Stimulated activated CD4-positive, alpha-beta T cell treated with anti-CD3 and anti-CD28 coated beads, Interleukin-1b, Interleukin-23, amount 100 ng/mL, for 4 hours (primary cell): ENCODE results near the gene GSTM3.
"Not testable (repeated sequence)": the region's sequence is repeated elsewhere in the genome, so short reads cannot be mapped to it uniquely, and the experiment has no call there.

Experiments
- DNase-seq, 2 donors: peaks; one replicate each; pipeline ENCODE4 v3.0.0-alpha.2; 2020; ENCODE audit warnings: low read depth in 2 of 2

Gene GSTM3

DNA sequence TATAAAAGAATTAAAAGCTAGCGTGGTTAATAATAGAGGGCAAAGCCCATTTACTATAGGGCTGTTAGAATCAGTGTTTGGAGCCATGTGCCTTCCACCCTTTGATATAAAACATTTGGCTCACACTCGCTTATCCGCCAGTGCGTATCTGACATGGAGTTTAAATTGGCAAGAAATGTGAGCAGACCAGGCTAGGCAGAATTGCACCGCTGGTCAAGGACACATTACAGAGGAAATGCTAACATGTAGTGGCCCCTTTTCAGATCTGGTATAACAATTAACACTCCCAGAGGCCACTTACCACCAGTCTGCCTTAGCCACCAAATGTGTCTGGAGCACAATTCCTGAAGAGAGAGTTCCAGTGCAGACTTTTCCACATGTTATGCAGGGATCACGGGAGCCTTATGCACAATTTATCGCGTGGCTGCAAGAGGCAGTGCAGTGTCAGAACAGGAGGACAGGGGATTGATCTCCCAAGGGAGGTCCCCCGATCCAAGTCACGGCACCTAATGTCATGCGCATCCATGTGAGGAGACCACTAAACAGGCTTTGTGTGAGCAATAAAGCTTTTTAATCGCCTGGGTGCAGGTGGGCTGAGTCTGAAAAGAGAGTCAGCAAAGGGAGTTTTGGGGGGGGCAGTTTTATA is 14.0 kb downstream of the GSTM3 start:
- no peak for DNase-seq

DNA sequence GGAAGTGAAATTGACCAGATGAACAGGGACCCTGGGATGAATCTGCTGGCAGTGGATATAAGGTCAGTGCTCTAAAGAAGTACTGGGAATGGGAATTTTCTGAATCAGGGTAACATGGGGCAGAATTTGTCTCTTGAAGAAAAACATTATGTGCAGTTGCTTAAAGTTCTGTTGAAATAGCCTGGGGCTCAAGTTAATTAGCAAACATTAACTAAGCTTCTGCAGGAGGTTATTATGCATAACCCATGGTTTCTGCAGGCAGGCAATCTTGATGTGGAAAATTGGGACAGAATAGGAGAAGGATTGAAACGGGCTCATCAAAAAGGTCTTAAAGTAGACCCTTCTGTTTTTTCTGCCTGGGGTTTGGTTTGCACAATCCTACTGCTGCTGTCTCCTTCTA is 14.8 kb downstream of the GSTM3 start:
- DNase-seq = no peak

GRCh38 chr1:109725510-109725909 is 15.3 kb downstream of the GSTM3 start:
- no peak for DNase-seq

GRCh38 chr1:109724933-109725332 is 15.9 kb downstream of the GSTM3 start:
- no peak for DNase-seq

- DNase-seq = no peak
These were observed 17.7 kb downstream of the GSTM3 start for GRCh38 chr1:109722908-109723691.

GRCh38 chr1:109721971-109722370 is 18.9 kb downstream of the GSTM3 start:
- DNase-seq = no peak

DNA sequence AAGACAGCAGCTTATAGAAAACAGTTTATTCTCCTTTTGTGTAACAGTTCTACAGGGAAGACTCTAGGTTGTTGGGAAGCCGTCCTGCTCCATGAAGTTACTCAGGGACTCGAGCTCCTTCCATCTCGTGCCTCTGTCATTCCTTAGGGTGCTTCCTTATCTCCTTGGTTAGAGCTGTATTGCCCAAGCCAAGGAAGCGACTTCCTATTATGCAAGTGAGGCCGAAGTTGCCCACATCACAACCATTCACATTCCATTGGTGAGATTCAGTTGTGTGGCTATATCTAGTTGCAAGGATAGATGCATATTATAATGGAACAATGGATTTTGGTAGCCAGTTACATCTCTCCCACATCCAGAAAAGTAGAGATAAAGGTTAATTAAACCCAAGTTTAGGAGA is 19.8 kb downstream of the GSTM3 start:
- no peak for DNase-seq

- no peak for DNase-seq
These were observed 21.5 kb downstream of the GSTM3 start for GRCh38 chr1:109719337-109719837.

DNA sequence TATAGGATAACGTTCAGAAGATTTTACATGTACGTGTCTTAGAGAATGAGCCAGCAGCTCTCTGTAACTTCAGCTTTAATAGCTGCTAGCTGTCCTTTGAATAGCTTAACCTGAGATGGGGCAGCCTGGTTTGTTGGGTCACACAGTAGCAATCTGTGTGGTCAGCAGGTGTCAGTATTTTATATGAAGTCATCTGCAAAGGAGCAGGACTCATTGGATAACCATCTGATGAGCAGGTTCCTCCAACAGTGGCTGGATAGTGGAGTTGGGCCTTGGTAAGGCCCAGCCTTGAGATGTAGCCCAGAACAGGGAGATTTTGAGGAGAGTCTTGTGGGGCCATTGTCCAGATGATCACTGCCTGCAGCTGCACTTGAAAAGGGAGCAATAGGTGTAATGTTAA is 22.3 kb downstream of the GSTM3 start:
- no peak for DNase-seq

- DNase-seq = no peak
These were observed 23.1 kb downstream of the GSTM3 start for GRCh38 chr1:109717729-109718128.

DNA sequence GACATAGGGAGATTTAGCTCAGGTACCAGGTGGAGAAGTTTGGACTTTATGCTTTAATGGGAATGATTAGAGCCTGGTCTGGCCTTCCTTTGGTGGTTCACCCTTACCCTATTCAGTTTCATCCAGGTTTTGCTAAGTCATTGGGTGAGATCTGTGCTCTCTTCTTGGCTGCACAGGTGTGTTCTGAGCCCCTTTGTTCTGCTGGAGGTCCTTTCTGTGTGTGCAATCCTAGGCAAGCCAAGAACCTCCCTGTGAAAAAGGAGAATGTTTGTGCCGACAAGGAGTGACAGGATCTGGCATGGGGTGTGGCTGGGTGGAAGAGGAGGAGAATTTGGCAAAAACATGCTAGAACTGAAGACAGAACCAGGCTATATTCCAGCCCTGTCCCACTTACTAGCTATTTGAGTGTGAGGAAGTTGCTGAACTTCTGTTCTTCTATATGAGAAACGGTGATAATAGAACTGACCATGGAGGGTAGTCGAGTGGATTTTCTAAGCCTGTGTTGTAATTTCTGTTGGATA is 24.2 kb downstream of the GSTM3 start:
- no peak for DNase-seq

GRCh38 chr1:109716121-109716520 is 24.7 kb downstream of the GSTM3 start:
- DNase-seq = no peak

GRCh38 chr1:109714661-109715372 is 26.0 kb downstream of the GSTM3 start:
- no peak for DNase-seq

GRCh38 chr1:109713636-109714035 is 27.2 kb downstream of the GSTM3 start:
- DNase-seq = no peak

- no peak for DNase-seq
These were observed 28.4 kb downstream of the GSTM3 start for GRCh38 chr1:109712321-109712864.

GRCh38 chr1:109711593-109712320 is 29.1 kb downstream of the GSTM3 start, which contains the start of gene GSTM5:
TSS of gene GSTM5 (plus strand) at chr1:109712251. CDS start at chr1:109712313, 62 bp downstream.
- DNase-seq = not testable (repeated sequence)

- DNase-seq = not testable (repeated sequence)
These were observed 31.0 kb downstream of the GSTM3 start for GRCh38 chr1:109709822-109710221.

GRCh38 chr1:109708949-109709348 is 31.9 kb downstream of the GSTM3 start:
- DNase-seq = not testable (repeated sequence)

DNA sequence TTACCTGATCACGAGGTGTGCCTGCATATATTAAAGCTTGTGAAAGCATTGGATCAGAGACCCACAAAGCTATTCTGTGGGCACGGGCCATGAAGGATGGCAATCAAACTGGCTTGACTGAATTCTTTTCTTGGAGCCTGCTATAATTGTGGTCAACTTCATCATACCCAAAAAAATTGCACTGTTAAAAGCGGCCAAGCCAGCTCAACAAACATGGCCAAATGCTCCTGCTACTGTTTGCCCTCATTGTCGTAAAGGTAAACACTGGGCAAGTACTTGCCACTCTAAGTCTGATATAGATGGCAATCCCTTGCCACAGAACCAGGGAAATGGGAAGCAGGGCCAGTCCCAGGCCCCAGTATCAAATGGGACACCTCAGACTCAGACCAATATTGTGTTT is 35.4 kb downstream of the GSTM3 start:
- DNase-seq = no peak

GRCh38 chr1:109704173-109704572 is 36.7 kb downstream of the GSTM3 start:
- DNase-seq = no peak

DNA sequence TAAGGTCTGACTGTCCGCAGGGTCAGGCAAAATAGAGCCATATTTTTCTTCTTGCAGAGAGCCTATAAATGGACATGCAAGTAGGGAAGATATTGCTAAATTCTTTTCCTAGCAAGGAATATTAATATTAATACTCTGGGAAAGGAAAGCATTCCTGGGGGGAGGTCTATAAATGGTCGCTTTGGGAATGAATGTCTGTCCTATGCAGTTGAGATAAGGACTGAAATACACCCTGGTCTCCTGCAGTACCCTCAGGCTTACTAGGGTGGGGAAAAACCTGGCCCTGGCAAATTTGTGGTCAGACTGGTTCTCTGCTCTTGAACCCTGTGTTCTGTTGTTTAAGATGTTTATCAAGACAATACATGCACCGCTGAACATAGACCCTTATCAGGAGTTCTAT is 37.9 kb downstream of the GSTM3 start:
- DNase-seq = not testable (repeated sequence)
